Loucy (cell line): ENCODE measurements around the gene PARP8.

Experiments used
- EZH2phosphoT487 ChIP-seq: fragments of 200-600 bp; IDR thresholded peaks from 2 replicates; pipeline ENCODE4 v1.6.1; 2018; ENCODE audit warnings: antibody characterized with exemption, mild to moderate bottlenecking, moderate library complexity, borderline replicate concordance
- TF ChIP-seq, protein P1 (sequence below): fragments of 200-600 bp; sonication (generic); conservative IDR thresholded peaks from 2 replicates; pipeline ENCODE4 v1.5.1; 2014; ENCODE audit warnings: mild to moderate bottlenecking, antibody characterized with exemption, low read length

DNA sequence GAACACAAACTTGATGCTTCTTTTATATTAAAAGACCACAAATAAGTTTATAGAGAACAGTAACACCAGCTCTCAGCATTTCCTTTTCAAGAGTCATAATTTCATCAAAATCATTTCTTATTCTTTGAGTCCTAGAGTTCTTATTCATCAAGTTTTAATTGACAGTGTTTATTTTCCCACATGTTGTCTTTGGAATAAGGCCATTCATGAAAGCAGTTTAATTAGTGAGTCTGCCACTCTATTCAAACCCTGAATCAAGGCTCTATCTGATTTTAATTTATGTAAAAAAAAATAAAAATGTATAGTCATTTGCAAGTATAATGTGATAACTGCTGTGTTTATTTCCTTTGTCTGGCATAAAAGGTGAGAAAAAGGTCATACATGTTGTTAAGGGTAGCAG lies 176.7 kb downstream of the PARP8 start:
- TF ChIP-seq, protein P1, sequence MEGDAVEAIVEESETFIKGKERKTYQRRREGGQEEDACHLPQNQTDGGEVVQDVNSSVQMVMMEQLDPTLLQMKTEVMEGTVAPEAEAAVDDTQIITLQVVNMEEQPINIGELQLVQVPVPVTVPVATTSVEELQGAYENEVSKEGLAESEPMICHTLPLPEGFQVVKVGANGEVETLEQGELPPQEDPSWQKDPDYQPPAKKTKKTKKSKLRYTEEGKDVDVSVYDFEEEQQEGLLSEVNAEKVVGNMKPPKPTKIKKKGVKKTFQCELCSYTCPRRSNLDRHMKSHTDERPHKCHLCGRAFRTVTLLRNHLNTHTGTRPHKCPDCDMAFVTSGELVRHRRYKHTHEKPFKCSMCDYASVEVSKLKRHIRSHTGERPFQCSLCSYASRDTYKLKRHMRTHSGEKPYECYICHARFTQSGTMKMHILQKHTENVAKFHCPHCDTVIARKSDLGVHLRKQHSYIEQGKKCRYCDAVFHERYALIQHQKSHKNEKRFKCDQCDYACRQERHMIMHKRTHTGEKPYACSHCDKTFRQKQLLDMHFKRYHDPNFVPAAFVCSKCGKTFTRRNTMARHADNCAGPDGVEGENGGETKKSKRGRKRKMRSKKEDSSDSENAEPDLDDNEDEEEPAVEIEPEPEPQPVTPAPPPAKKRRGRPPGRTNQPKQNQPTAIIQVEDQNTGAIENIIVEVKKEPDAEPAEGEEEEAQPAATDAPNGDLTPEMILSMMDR = no peak
- no peak for TF ChIP-seq EZH2phosphoT487
